Upper lobe of left lung (tissue), 4 donors: Measurements from ENCODE around the gene RIN3.
"Not testable (repeated sequence)": the region's sequence is repeated elsewhere in the genome, so short reads cannot be mapped to it uniquely, and the experiment has no call there.

ENCODE experiments used
- CTCF ChIP-seq, 6 experiments: fragments of 450-650 bp in 4 of 6; fragments of 200-600 bp in 2 of 6; sonication (generic) in 2 of 6; IDR thresholded peaks; one replicate each; pipeline ENCODE4 v1.5.1; 2016 to 2019; ENCODE audit warnings: antibody characterized with exemption in 6 of 6
- POLR2A ChIP-seq, 4 donors: fragments of 450-650 bp; IDR thresholded peaks; one replicate each; pipeline ENCODE4 v1.5.1; 2016 to 2017; ENCODE audit warnings: antibody characterized with exemption in 4 of 4, mild to moderate bottlenecking in 2 of 4
- POLR2AphosphoS5 ChIP-seq, 2 donors: sonication (generic); formaldehyde crosslinking; IDR thresholded peaks; one replicate each; pipeline ENCODE4 v1.5.1; 2017; ENCODE audit warnings: antibody characterized with exemption in 2 of 2

DNA sequence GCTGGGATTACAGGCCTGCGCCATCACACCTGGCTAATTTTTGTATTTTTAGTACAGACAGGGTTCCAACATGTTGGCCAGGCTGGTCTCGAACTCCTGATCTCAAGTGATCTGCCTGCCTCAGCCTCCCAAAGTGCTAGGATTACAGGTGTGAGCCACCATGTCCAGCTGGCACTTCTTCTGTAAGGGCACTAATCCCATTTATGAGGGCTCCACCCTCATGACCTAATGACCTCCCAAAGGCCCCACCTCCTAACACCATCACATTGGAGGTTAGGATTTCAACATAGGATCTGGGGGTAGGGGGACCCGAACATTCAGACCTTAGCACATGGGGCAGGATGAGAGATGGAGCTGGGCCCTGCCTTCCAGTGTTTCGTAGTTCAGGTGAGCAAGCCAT, 166.7 kb downstream of the RIN3 start:
- not testable (repeated sequence) for TF ChIP-seq POLR2A, CTCF, POLR2AphosphoS5 (IDR thresholded peaks at IDR 0.05)
